ENCODE data around the gene LRIT2.

- TF ChIP-seq CTCF (tag by site-specific recombination; IDR thresholded peaks at IDR 0.05) (no peak), ZBTB17 (tag by site-specific recombination; IDR thresholded peaks at IDR 0.05) (no peak), ZNF324 (tag by site-specific recombination; IDR thresholded peaks at IDR 0.05) (no peak), ZNF707 (tag by site-specific recombination; IDR thresholded peaks at IDR 0.05) (no peak), ZNF549 (tag by site-specific recombination; IDR thresholded peaks at IDR 0.05) (no peak), ZNF391 (tag by site-specific recombination; IDR thresholded peaks at IDR 0.05; ENCODE audit: borderline replicate concordance, low read depth) (no peak)
- TF ChIP-seq, protein P1, sequence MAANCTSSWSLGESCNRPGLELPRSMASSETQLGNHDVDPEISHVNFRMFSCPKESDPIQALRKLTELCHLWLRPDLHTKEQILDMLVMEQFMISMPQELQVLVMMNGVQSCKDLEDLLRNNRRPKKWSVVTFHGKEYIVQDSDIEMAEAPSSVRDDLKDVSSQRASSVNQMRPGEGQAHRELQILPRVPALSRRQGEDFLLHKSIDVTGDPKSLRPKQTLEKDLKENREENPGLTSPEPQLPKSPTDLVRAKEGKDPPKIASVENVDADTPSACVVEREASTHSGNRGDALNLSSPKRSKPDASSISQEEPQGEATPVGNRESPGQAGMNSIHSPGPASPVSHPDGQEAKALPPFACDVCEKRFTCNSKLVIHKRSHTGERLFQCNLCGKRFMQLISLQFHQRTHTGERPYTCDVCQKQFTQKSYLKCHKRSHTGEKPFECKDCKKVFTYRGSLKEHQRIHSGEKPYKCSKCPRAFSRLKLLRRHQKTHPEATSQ (tag by site-specific recombination; IDR thresholded peaks at IDR 0.05) = no peak
- TF ChIP-seq, protein P2, sequence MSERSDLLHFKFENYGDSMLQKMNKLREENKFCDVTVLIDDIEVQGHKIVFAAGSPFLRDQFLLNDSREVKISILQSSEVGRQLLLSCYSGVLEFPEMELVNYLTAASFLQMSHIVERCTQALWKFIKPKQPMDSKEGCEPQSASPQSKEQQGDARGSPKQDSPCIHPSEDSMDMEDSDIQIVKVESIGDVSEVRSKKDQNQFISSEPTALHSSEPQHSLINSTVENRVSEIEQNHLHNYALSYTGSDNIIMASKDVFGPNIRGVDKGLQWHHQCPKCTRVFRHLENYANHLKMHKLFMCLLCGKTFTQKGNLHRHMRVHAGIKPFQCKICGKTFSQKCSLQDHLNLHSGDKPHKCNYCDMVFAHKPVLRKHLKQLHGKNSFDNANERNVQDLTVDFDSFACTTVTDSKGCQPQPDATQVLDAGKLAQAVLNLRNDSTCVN (tag by site-specific recombination; optimal IDR thresholded peaks at IDR 0.05) = no peak
- TF ChIP-seq, protein P3, sequence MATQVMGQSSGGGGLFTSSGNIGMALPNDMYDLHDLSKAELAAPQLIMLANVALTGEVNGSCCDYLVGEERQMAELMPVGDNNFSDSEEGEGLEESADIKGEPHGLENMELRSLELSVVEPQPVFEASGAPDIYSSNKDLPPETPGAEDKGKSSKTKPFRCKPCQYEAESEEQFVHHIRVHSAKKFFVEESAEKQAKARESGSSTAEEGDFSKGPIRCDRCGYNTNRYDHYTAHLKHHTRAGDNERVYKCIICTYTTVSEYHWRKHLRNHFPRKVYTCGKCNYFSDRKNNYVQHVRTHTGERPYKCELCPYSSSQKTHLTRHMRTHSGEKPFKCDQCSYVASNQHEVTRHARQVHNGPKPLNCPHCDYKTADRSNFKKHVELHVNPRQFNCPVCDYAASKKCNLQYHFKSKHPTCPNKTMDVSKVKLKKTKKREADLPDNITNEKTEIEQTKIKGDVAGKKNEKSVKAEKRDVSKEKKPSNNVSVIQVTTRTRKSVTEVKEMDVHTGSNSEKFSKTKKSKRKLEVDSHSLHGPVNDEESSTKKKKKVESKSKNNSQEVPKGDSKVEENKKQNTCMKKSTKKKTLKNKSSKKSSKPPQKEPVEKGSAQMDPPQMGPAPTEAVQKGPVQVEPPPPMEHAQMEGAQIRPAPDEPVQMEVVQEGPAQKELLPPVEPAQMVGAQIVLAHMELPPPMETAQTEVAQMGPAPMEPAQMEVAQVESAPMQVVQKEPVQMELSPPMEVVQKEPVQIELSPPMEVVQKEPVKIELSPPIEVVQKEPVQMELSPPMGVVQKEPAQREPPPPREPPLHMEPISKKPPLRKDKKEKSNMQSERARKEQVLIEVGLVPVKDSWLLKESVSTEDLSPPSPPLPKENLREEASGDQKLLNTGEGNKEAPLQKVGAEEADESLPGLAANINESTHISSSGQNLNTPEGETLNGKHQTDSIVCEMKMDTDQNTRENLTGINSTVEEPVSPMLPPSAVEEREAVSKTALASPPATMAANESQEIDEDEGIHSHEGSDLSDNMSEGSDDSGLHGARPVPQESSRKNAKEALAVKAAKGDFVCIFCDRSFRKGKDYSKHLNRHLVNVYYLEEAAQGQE (tag by site-specific recombination; IDR thresholded peaks at IDR 0.05) = no peak
These were observed 8.5 kb downstream of the LRIT2 start for GRCh38 chr10:84216834-84217233.
